HepG2 (cell line): ENCODE data around the gene CNPY4. TPM values are rescaled to one million over a fixed set of nuclear protein-coding genes. Genes with fewer than 3 reads are reported as not detected.

ENCODE experiments used
- DMTF1 ChIP-seq: sonication (generic); formaldehyde crosslinking; IDR thresholded peaks from 2 replicates; pipeline ENCODE4 v1.4.0; 2020; ENCODE audit warnings: mild to moderate bottlenecking, missing genetic modification reagents
- GATAD1 ChIP-seq: IDR thresholded peaks from 2 replicates; pipeline ENCODE4 v1.6.1; 2016; ENCODE audit warnings: missing genetic modification reagents, missing compliant biosample characterization
- HNF1A ChIP-seq, 2 experiments: sonication (generic) in 1 of 2; formaldehyde crosslinking in 1 of 2; IDR thresholded peaks; 2 replicates each; pipeline versions ENCODE4 v1.4.0 to v1.6.1; 2016 to 2020; ENCODE audit warnings: borderline replicate concordance in 1 of 2, low read depth in 1 of 2, mild to moderate bottlenecking in 1 of 2, missing genetic modification reagents in 1 of 2
- MEIS1 ChIP-seq: sonication (generic); formaldehyde crosslinking; IDR thresholded peaks from 2 replicates; pipeline ENCODE4 v1.9.0; 2021; ENCODE audit warnings: mild to moderate bottlenecking, missing genetic modification reagents, moderate library complexity, borderline replicate concordance
- SP2 ChIP-seq: sonication (generic); formaldehyde crosslinking; IDR thresholded peaks from 2 replicates; pipeline ENCODE4 v1.5.1; 2020; ENCODE audit warnings: mild to moderate bottlenecking, missing genetic modification reagents
- SPEN ChIP-seq: sonication (generic); formaldehyde crosslinking; IDR thresholded peaks from 2 replicates; pipeline ENCODE4 v1.5.1; 2020; ENCODE audit warnings: low read depth, mild to moderate bottlenecking, missing genetic modification reagents
- ZHX1 ChIP-seq: sonication (generic); formaldehyde crosslinking; IDR thresholded peaks from 2 replicates; pipeline ENCODE4 v1.8.1; 2022; ENCODE audit warnings: low read depth, mild to moderate bottlenecking, missing genetic modification reagents
- ZNF513 ChIP-seq: sonication (generic); formaldehyde crosslinking; conservative IDR thresholded peaks from 2 replicates; pipeline ENCODE4 v1.5.0; 2020; ENCODE audit warnings: missing genetic modification reagents
- ZNF678 ChIP-seq: sonication (generic); formaldehyde crosslinking; IDR thresholded peaks from 2 replicates; pipeline ENCODE4 v1.4.0; 2020; ENCODE audit warnings: mild to moderate bottlenecking, missing genetic modification reagents
- ZNF768 ChIP-seq: sonication (generic); formaldehyde crosslinking; IDR thresholded peaks from 2 replicates; pipeline ENCODE4 v1.4.0; 2020; ENCODE audit warnings: missing genetic modification reagents
- polyA plus RNA-seq, 8 experiments: library from polyadenylated mRNA; depleted of rRNA in 3 of 8; stranded (reverse) in 7 of 8; unstranded in 1 of 8; fragments of >200 nt; fragmentation: Illumina TruSeq in 4 of 8; extraction: Trizol in 4 of 8; gene quantifications; 2 replicates each; pipeline versions ENCODE4 v1.2.1 to v1.2.3, GENCODE V29; 2011 to 2016; ENCODE audit warnings: low read depth in 4 of 8, missing spikeins in 1 of 8, mixed read lengths in 1 of 8; ENCODE audit not compliant: insufficient read depth in 1 of 8
- total RNA-seq, 5 experiments: library from RNA; depleted of rRNA; stranded (reverse); fragments of >200 nt; fragmentation: Illumina TruSeq; extraction: Trizol; gene quantifications; 2 replicates each; pipeline ENCODE4 v1.2.3, GENCODE V29; 2016; ENCODE audit warnings: low read depth in 1 of 5
- TF ChIP-seq, protein P1 (sequence below): sonication (generic); formaldehyde crosslinking; IDR thresholded peaks from 2 replicates; pipeline ENCODE4 v1.5.1; 2020; ENCODE audit warnings: mild to moderate bottlenecking, missing genetic modification reagents, moderate library complexity

CNPY4 gene
- total and polyA plus RNA-seq, 2 of the 13 experiments (the other 11 are each of a cell fraction or from before 2014, with no cell fraction given), result 6.2 to 12.7 TPM

- TF ChIP-seq ZHX1 (CRISPR knock-in tag), result no peak
- TF ChIP-seq, protein P1, sequence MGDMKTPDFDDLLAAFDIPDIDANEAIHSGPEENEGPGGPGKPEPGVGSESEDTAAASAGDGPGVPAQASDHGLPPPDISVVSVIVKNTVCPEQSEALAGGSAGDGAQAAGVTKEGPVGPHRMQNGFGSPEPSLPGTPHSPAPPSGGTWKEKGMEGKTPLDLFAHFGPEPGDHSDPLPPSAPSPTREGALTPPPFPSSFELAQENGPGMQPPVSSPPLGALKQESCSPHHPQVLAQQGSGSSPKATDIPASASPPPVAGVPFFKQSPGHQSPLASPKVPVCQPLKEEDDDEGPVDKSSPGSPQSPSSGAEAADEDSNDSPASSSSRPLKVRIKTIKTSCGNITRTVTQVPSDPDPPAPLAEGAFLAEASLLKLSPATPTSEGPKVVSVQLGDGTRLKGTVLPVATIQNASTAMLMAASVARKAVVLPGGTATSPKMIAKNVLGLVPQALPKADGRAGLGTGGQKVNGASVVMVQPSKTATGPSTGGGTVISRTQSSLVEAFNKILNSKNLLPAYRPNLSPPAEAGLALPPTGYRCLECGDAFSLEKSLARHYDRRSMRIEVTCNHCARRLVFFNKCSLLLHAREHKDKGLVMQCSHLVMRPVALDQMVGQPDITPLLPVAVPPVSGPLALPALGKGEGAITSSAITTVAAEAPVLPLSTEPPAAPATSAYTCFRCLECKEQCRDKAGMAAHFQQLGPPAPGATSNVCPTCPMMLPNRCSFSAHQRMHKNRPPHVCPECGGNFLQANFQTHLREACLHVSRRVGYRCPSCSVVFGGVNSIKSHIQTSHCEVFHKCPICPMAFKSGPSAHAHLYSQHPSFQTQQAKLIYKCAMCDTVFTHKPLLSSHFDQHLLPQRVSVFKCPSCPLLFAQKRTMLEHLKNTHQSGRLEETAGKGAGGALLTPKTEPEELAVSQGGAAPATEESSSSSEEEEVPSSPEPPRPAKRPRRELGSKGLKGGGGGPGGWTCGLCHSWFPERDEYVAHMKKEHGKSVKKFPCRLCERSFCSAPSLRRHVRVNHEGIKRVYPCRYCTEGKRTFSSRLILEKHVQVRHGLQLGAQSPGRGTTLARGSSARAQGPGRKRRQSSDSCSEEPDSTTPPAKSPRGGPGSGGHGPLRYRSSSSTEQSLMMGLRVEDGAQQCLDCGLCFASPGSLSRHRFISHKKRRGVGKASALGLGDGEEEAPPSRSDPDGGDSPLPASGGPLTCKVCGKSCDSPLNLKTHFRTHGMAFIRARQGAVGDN, result peak; percentile 87
- TF ChIP-seq MEIS1 (CRISPR knock-in tag), result no peak
- no peak for TF ChIP-seq ZNF678 (CRISPR knock-in tag)
- peak; percentile 74 for TF ChIP-seq GATAD1
- no peak for TF ChIP-seq ZNF513
- no peak for TF ChIP-seq HNF1A (IDR thresholded peaks at IDR 0.05; ENCODE audit: low read depth)
- peak; percentile 47; the same call in 1 of the 2 replicates for TF ChIP-seq HNF1A (CRISPR knock-in tag; IDR thresholded peaks at IDR 0.05; ENCODE audit: borderline replicate concordance)
- TF ChIP-seq DMTF1, result no peak
- TF ChIP-seq SP2 (CRISPR knock-in tag), result peak; percentile 95
- no peak for TF ChIP-seq ZNF768
- peak; percentile 41; the same call in 1 of the 2 replicates for TF ChIP-seq SPEN (CRISPR knock-in tag)
Observed at GRCh38 chr7:100148559-100149328, 29.3 kb downstream of the CNPY4 start, which contains the start of gene LAMTOR4 (continued).
